GM19324 (cell line): ENCODE data around the gene OR13G1.
"Not testable (repeated sequence)": the region's sequence is repeated elsewhere in the genome, so short reads cannot be mapped to it uniquely, and the experiment has no call there.

Experiments
- ATAC-seq: cut with Tn5 transposase; IDR thresholded peaks from one replicate; pipeline ENCODE4 v1.9.1; 2021; ENCODE audit warnings: mild to moderate bottlenecking, moderate library complexity; ENCODE audit not compliant: unreplicated experiment, low FRiP score

Gene OR13G1

GRCh38 chr1:247679639-247680038 is at the start of gene OR13G1:
Gene OR13G1, minus strand, starts transcription at chr1:247679739. Its CDS starts 6,698 bp downstream, at chr1:247673041.
- no peak for ATAC-seq

DNA sequence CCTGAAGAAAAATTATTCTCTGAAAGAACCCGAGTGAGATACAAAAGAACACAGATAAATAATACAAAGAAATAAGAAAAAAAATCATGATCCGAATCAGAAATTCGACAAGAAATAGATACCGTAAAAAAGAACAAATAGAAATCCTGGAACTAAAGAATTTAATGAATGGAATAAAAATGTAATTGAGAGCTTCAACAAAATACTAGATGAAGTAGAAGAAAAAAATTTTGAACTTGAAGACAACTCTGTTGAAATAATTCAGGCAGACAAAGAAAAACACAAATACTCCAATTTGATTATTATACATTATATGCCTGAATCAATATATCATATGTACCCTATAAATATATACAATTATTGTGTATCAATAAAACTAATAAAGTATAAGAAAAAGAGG is 41.7 kb upstream of the OR13G1 start:
- no peak for ATAC-seq

DNA sequence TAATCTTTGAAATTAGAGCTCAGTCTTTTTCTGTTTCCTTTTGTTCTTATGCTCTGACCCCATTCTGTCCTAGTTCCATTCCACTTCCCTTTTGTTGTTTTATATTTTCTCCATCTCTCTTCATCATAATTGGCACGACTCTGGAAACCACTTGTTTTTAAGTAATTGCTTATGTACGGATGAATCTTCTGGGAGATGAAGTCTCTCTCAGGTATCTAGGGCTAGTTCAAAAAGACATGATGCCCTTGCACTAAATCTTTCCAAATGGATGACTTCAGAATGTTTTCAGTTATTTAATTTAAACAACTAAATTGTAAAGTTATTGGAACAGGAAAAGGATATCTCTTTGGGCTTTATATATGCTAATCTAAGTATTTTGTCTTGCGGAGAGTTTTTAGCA is 37.0 kb upstream of the OR13G1 start, which contains the start of gene OR6F1:
Gene OR6F1, minus strand, starts transcription at position 101 of the 400 bp plus-strand sequence. CDS start 3,891 bp downstream, outside the sequence.
- no peak for ATAC-seq

- ATAC-seq = no peak
Measured at GRCh38 chr1:247713753-247714152, 34.2 kb upstream of the OR13G1 start.

DNA sequence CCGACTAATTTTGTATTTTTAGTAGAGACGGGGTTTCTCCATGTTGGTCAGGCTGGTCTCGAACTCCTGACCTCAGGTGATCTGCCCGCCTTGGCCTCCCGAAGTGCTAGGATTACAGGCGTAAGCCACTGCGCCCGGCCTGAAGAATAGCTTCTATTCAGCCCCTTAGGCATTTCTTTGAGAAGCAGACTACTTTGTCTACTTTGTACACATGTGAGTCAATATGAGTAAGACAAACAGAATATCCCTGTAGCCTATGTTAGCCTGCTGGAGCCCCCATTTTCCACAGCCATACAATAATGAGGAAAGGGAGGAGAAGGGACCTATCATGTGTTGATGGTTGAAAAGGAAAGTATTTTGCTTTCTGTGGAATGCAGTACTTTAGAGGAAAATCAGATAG is 31.1 kb upstream of the OR13G1 start:
- ATAC-seq = not testable (repeated sequence)

GRCh38 chr1:247701338-247701737 is 21.8 kb upstream of the OR13G1 start:
- no peak for ATAC-seq

DNA sequence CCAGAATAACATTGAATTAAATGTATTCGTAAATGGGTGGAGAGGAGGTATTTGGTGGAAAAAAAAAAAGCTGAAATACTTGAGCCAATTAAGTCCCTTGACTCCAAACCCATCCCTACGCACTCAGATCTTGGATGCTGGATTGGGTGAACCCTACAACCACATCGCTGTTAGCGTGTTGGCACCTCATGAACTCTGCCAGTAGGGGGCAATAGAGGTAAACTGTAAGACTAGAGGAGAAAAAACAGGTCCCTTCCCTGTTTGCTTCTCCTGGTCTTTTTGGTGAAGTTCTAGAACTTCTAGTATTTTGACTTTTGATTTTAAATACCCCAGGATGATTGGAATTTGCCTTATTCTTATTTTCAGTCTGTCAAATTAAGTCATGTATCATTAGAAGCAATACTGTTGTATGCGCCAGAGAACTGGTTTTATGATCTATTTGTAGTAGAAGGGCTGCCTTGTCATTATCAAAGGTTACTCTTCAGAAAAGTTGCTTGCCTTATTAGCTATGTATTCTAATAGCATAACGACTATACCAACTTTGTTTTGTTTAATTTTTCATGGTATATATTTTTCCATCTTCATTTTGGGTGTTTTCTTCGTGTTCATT is 1.9 kb upstream of the OR13G1 start:
- peak; percentile 58 for ATAC-seq

- no peak for ATAC-seq
Measured at GRCh38 chr1:247680171-247680570, 632 bp upstream of the OR13G1 start.

DNA sequence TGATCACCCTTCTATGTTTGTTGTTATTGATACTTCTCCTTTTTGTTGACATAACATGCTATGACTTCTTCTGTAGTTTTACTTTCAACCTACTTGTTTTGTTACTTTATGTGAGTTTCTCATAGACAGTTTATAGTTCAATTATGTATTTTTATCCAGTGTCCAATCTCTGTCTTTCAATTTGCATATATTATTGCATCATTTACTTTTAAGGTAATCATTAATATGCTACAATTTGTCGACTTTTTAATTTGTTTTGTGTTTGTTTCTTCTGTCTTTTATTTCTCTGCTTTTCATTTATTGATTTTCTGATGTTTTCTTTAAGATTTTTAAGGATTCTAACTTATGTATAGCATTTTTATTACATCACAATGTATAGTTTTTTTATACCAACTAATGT is 10.3 kb downstream of the OR13G1 start:
- no peak for ATAC-seq

- no peak for ATAC-seq
Measured at GRCh38 chr1:247656221-247656875, 23.2 kb downstream of the OR13G1 start.

DNA sequence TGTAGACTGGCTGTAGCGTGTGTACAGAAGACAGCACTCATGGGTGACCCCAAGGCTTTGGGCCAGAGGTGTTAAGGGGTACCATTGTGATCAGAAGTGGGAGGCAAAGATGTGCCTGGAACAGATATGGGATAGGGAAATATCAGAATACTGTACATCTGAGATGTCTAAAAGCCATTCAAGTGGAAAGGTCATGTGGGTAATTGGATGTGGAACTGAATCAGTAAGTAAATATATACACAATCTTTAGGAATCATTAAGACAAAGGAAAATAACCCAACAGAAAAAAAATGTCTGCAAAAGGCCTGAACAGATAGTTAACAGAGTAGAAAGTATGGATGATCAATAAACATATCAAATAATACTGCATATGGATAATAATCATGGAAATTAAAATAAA is 26.5 kb downstream of the OR13G1 start:
- no peak for ATAC-seq

DNA sequence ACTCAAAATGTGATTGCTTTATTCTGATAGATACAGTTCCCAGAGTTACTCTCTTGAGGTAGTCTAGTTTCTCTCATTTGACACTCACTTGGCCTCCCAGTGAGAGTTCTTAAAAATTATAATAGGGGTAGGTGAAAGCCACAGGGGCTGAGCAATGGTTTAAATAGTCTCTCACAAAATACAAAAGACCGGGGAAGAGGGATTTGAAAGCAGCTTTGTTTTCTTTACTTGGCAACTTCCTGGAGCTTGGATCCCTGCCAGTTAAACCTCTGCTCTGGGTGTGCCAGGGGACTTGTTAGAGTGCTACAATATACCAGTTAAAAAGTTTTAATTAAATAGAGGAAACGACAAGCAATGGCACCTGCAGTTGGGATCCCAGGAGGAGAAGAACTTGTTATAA is 31.7 kb downstream of the OR13G1 start:
- no peak for ATAC-seq

DNA sequence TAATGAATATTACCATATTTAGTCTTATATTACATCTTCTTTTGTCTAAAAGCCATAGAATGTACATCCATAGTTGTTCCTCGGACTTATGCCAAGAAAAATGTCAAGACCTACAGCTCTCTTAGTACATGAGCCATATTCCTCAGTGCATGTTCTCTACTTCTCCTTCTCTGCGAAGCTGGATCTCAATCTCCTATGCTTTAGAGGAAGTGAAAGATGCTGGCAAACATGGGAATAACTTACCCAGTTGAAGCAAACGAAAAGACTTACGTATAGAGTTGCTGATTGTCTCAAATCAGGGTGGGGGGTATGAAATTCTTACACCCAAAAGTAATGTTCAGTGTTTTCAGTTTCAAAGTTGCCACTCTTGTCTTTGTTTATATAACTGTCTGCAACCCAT is 32.7 kb downstream of the OR13G1 start:
- ATAC-seq = no peak

DNA sequence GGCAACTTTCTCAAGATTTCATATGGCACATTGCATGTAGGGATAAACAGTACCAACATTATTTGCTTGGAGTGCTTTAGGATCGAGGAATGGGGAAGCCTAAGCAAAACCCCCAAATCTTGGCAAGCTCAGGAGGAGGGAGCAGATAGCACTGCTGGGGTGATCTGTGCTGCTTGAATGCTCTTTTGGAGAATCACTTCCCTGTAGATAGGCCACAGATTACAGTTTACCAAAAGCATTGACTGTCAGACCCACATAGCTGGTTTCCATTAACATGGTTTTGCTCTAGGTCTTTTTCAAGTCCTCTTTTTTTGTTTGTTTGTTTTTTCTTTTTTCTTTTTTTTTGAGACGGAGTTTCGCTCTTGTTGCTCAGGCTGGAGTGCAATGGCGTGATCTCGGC is 36.8 kb downstream of the OR13G1 start:
- ATAC-seq = no peak

GRCh38 chr1:247639381-247639981 is 40.1 kb downstream of the OR13G1 start:
- ATAC-seq = no peak

GRCh38 chr1:247638781-247639180 is 40.8 kb downstream of the OR13G1 start:
- ATAC-seq = no peak

GRCh38 chr1:247638011-247638410 is 41.5 kb downstream of the OR13G1 start:
- ATAC-seq = no peak

GRCh38 chr1:247627951-247628350 is 51.6 kb downstream of the OR13G1 start:
- ATAC-seq = no peak
